ENCODE data around the gene DPAGT1. TPM values are rescaled to one million over a fixed set of nuclear protein-coding genes. Genes with fewer than 3 reads are reported as not detected.

DPAGT1 gene
- total RNA-seq, 1 experiment from 2014 or later: 45.1 TPM

GRCh38 chr11:119056421-119056999, 45.1 kb downstream of the DPAGT1 start:
- Histone ChIP-seq H2AFZ (ENCODE audit: low read depth, low read length, poor library complexity, severe bottlenecking) (no peak overlapping the region), H3K4me1 (ENCODE audit: control insufficient read depth in 1 of 2, insufficient read depth in 2 of 2, low read length in 2 of 2) (peaks cover 3 to 16% of the 10 kb centered on the region in 2 experiments; a peak in 3 of 4 replicates), H3K79me2 (ENCODE audit: insufficient read depth, low read length) (peaks cover 19% of the 10 kb centered on the region), H3K27ac (ENCODE audit: low read depth, low read length) (peak overlapping the region; percentile 68), H3K9ac (ENCODE audit: low read length) (peak overlapping the region; percentile 95), H3K27me3 (ENCODE audit: insufficient read depth, low read length) (no peaks in the 10 kb centered on the region), H3K4me2 (ENCODE audit: low read length) (peak overlapping the region; percentile 78), H4K20me1 (ENCODE audit: insufficient read depth) (no peaks in the 10 kb centered on the region), H3K9me2 (ENCODE audit: insufficient read depth) (no peaks in the 10 kb centered on the region), H3K4me3 (replicated peaks in 1 of 2; ENCODE audit: low read depth in 1 of 2, low read length in 2 of 2) (peak overlapping the region; percentile 67 to 96), H3K36me3 (ENCODE audit: control insufficient read depth in 1 of 2, insufficient read depth in 2 of 2, low read length in 2 of 2) (peaks cover 24 to 26% of the 10 kb centered on the region in 2 experiments; a peak in 3 of 4 replicates), H3K9me3 (ENCODE audit: control insufficient read depth in 1 of 2, insufficient read depth in 1 of 2, low read depth in 1 of 2, low read length in 2 of 2) (no peaks in the 10 kb centered on the region)
- ATAC-seq (peak; percentile 46), DNase-seq (ENCODE audit: low read depth, low spot score) (no peak)
- BruUV-seq (replicated peaks): no TSS peak
- ChIA-PET RAD21 (ENCODE audit: low non-redundant PET in 1 of 2, low total read pairs in 2 of 2, uncharacterized antibody in 2 of 2, unreplicated experiment in 2 of 2) (interaction anchor here in 1 of 2 experiments (0.8 kb wide), 1 partner anchor 11 kb away, joined by 3 read pairs; the partner anchor contains the start of gene VPS11), POLR2A (interaction anchor here (1.0 to 1.7 kb wide), 5 partner anchors 11 to 282 kb away, joined by 3 to 6 read pairs (median 3); partner anchors contain the start of gene DPAGT1), CTCF (interaction anchor here (0.8 to 2.0 kb wide), 5 partner anchors 11 to 367 kb away, joined by 3 to 9 read pairs (median 3); partner anchors contain the start of gene VPS11)
- peak; percentile 72; the same call in 1 of the 2 replicates for TF ChIP-seq ZFX (IDR thresholded peaks at IDR 0.05)
- no peak for TF ChIP-seq POLR2A (IDR thresholded peaks at IDR 0.05; ENCODE audit: borderline replicate concordance, extremely low read depth, insufficient read depth, insufficient read length)
- intact Hi-C loops (cut with micrococcal nuclease): loop anchor here (1.0 kb wide), 1 partner anchor 325 kb away; the partner anchor contains the start of gene USP2

- H3K4me3 ChIP-seq (replicated peaks in 1 of 2; ENCODE audit: low read depth in 1 of 2, low read length in 2 of 2): peak overlapping the region; percentile 67 to 96
- ChIA-PET RAD21 (ENCODE audit: low non-redundant PET in 1 of 2, low total read pairs in 2 of 2, uncharacterized antibody in 2 of 2, unreplicated experiment in 2 of 2) (interaction anchor here in 1 of 2 experiments (0.8 kb wide), 1 partner anchor 12 kb away, joined by 3 read pairs; the partner anchor contains the start of gene VPS11), CTCF (interaction anchor here (0.8 to 2.0 kb wide), 4 partner anchors 11 to 366 kb away, joined by 3 to 9 read pairs (median 3); partner anchors contain the start of gene VPS11), POLR2A (interaction anchor here (1.0 to 1.7 kb wide), 5 partner anchors 10 to 282 kb away, joined by 3 to 6 read pairs (median 3); partner anchors contain the start of gene DPAGT1)
- no peaks in the 10 kb centered on the region for H4K20me1 ChIP-seq (ENCODE audit: insufficient read depth)
- no peaks in the 10 kb centered on the region for H3K9me3 ChIP-seq (ENCODE audit: control insufficient read depth in 1 of 2, insufficient read depth in 1 of 2, low read depth in 1 of 2, low read length in 2 of 2)
- TF ChIP-seq YY1 (IDR thresholded peaks at IDR 0.05; ENCODE audit: extremely low read depth, insufficient replicate concordance, low read depth, low read length): no peak
- TF ChIP-seq FOSL1 (IDR thresholded peaks at IDR 0.05; ENCODE audit: low read depth): no peak
- TF ChIP-seq CEBPB (IDR thresholded peaks at IDR 0.05; ENCODE audit: low read depth): no peak
- peak in 2 of 3 experiments; percentile 26 to 43; a peak in 2 of 6 replicates for TF ChIP-seq CTCF (IDR thresholded peaks at IDR 0.05 in 2 of 3, conservative IDR thresholded peaks at IDR 0.05 in 1 of 3; ENCODE audit: borderline replicate concordance in 1 of 3, insufficient read depth in 1 of 3, low read depth in 2 of 3, low read length in 2 of 3)
- peak; percentile 58 for TF ChIP-seq RAD21 (IDR thresholded peaks at IDR 0.05; ENCODE audit: low read depth)
- peak overlapping the region; percentile 78 for H3K4me2 ChIP-seq (ENCODE audit: low read length)
- intact Hi-C loops (cut with micrococcal nuclease): loop anchor here (1.0 kb wide), 1 partner anchor 325 kb away; the partner anchor contains the start of gene USP2
- H2AFZ ChIP-seq (ENCODE audit: low read depth, low read length, poor library complexity, severe bottlenecking): no peak overlapping the region
- H3K4me1 ChIP-seq (ENCODE audit: control insufficient read depth in 1 of 2, insufficient read depth in 2 of 2, low read length in 2 of 2): peaks cover 3 to 16% of the 10 kb centered on the region in 2 experiments; a peak in 3 of 4 replicates
- BruUV-seq (replicated peaks): no TSS peak
- peak; percentile 42 for DNase-seq (ENCODE audit: low read depth, low spot score)
- H3K27ac ChIP-seq (ENCODE audit: low read depth, low read length): peak overlapping the region; percentile 68
- peaks cover 29 to 31% of the 10 kb centered on the region in 2 experiments; a peak in 3 of 4 replicates for H3K36me3 ChIP-seq (ENCODE audit: control insufficient read depth in 1 of 2, insufficient read depth in 2 of 2, low read length in 2 of 2)
- no peaks in the 10 kb centered on the region for H3K27me3 ChIP-seq (ENCODE audit: insufficient read depth, low read length)
- H3K9ac ChIP-seq (ENCODE audit: low read length): peak overlapping the region; percentile 95
- H3K9me2 ChIP-seq (ENCODE audit: insufficient read depth): no peaks in the 10 kb centered on the region
- H3K79me2 ChIP-seq (ENCODE audit: insufficient read depth, low read length): peaks cover 19% of the 10 kb centered on the region
- ATAC-seq: no peak
Observed at GRCh38 chr11:119055901-119056300, 45.8 kb downstream of the DPAGT1 start.
